ENCODE data around the gene SUMO3.

Gene SUMO3

DNA sequence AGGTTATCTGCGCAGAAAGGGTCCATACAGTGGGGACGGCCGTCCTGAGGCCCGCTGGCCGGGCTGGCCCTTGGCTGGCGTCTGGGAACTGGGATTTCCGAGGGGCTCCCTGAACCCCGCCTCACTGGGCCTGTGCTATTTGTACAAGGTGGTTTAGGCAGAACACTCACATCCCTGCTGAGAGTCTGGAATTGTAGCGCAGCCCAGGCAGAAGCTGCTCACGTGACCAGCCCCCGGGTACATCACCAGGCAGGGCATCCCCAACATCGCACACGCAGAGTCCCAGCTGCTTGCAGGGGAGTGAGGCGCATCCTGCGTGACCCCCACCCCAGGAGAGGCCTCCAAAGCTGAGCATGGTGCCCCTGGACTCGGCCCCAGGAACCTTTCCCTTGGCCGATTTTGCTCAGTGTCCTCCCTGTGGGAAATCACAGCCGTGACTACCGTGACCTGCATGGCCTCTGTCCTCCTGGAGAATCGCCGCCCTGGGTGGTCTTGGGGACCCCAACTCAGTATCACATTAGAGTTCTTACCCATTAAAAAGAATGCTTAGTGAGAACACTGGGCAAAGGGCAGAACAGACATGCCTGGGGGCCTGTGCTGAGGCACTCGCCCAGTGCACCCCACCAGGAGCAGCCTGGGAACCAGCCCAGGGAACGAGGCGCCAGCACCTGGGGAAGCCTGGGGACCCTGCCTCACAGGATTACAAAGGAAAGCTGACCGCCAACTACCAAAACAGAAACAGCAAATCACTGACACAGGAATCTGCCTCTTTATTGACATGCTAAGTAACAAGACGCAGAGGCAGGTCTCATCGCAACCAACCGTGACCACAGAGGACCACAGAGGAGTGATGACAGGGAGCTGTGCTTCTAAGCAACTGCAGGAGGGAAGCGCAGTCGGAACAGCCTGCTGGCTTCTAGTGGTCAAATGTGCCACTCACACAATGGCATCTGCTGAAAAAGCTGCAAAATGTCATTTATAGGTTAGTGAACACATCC, 49.7 kb downstream of the SUMO3 start:
- no peak overlapping the region for H3K27ac ChIP-seq (replicated peaks)
- H3K4me3 ChIP-seq (replicated peaks; ENCODE audit: insufficient read depth, low read length): no peak overlapping the region
- H3K27me3 ChIP-seq (ENCODE audit: insufficient read depth, poor library complexity, severe bottlenecking): no peaks in the 10 kb centered on the region
- DNase-seq (ENCODE audit: low read depth in 1 of 2, low spot score in 1 of 2): no peak
- no peak for TF ChIP-seq CTCF (IDR thresholded peaks at IDR 0.05; ENCODE audit: insufficient read depth, low read length)
- TF ChIP-seq POLR2AphosphoS5 (IDR thresholded peaks at IDR 0.05; ENCODE audit: low read depth): no peak
- TF ChIP-seq GABPA (IDR thresholded peaks at IDR 0.05; ENCODE audit: low read depth): no peak
- no peak for TF ChIP-seq REST (IDR thresholded peaks at IDR 0.05; ENCODE audit: insufficient replicate concordance, low read depth)
- TF ChIP-seq SPI1 (IDR thresholded peaks at IDR 0.05; ENCODE audit: borderline replicate concordance, low read depth): no peak

DNA sequence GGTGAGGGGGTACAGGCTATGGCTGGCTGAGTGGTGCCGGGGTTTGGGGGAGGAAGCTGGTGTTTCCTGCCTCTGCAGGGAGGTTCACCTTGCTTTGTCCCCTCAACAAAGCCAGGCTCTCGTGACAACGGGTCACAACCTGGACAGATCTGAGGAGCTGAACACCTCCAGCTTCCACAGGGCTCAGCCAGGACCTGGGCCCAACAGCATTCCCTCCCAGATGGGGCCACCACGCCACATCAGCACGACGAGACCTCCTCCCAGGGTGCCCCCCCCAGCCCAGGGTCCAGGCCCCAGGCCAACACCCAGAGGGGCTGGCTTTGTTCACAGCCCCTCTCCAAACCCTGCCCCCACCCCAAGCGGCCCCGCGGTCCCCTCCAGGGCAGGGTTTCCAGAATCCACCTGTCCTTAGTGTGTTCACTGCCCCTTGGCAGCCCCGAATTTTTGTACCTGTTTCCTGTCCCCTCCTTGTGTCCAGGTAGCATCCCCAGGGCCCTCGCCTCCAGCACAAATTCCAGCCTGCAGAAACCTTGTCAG, 51.0 kb downstream of the SUMO3 start:
- no peak overlapping the region for H3K27ac ChIP-seq (replicated peaks)
- no peak for TF ChIP-seq SPI1 (IDR thresholded peaks at IDR 0.05; ENCODE audit: borderline replicate concordance, low read depth)
- no peak for TF ChIP-seq CTCF (IDR thresholded peaks at IDR 0.05; ENCODE audit: insufficient read depth, low read length)
- TF ChIP-seq REST (IDR thresholded peaks at IDR 0.05; ENCODE audit: insufficient replicate concordance, low read depth): no peak
- TF ChIP-seq POLR2AphosphoS5 (IDR thresholded peaks at IDR 0.05; ENCODE audit: low read depth): no peak
- no peak for TF ChIP-seq GABPA (IDR thresholded peaks at IDR 0.05; ENCODE audit: low read depth)
- DNase-seq (ENCODE audit: low read depth in 1 of 2, low spot score in 1 of 2): no peak
- no peak overlapping the region for H3K4me3 ChIP-seq (replicated peaks; ENCODE audit: insufficient read depth, low read length)
- no peaks in the 10 kb centered on the region for H3K27me3 ChIP-seq (ENCODE audit: insufficient read depth, poor library complexity, severe bottlenecking)

GRCh38 chr21:44766014-44766817, 51.6 kb downstream of the SUMO3 start:
- no peak overlapping the region for H3K27ac ChIP-seq (replicated peaks)
- TF ChIP-seq CTCF (IDR thresholded peaks at IDR 0.05; ENCODE audit: insufficient read depth, low read length) (no peak), REST (IDR thresholded peaks at IDR 0.05; ENCODE audit: insufficient replicate concordance, low read depth) (no peak), SPI1 (IDR thresholded peaks at IDR 0.05; ENCODE audit: borderline replicate concordance, low read depth) (no peak), GABPA (IDR thresholded peaks at IDR 0.05; ENCODE audit: low read depth) (no peak), POLR2AphosphoS5 (IDR thresholded peaks at IDR 0.05; ENCODE audit: low read depth) (no peak)

More at GRCh38 chr21:44766014-44766817, 51.6 kb downstream of the SUMO3 start:
- DNase-seq (ENCODE audit: low read depth in 1 of 2, low spot score in 1 of 2): no peak
- no peak overlapping the region for H3K4me3 ChIP-seq (replicated peaks; ENCODE audit: insufficient read depth, low read length)
- no peaks in the 10 kb centered on the region for H3K27me3 ChIP-seq (ENCODE audit: insufficient read depth, poor library complexity, severe bottlenecking)

Data from HL-60 (cell line).